K562 treated with DMSO at 1 percent for 24 hours (cell line): ENCODE results near the gene UBQLNL. TPM values are rescaled to one million over a fixed set of nuclear protein-coding genes. Genes with fewer than 3 reads are reported as not detected.

ENCODE experiments used
- total RNA-seq: library from RNA; unstranded; fragments of 300-600 nt; gene quantifications from 2 replicates; pipeline ENCODE4 v1.2.3, GENCODE V29; 2022; ENCODE audit warnings: low read depth; ENCODE audit not compliant: insufficient read depth

Gene UBQLNL
- total RNA-seq, result 0.80 TPM in 1 of 2 replicates, not detected in the other

DNA sequence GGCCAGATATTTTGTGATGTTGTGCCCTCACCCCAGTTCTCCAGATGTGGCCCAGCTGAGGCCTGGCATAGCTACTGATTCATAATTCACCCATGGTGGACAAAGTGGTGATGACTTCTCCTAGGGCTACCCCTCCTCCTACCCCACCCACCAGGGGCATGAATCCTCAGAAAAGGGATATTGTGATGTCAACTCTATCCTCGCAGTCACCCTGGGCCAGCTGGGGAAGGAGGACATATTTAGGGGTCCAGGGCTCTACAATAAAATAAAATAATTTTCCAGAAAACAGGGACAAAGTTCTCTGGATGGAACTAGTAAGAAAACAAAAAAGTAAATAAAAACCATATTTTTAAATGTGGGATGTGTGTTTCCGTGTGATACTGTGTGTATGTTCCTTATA lies at the start of gene UBQLNL:
Gene UBQLNL, minus strand, starts transcription at position 101 of the 400 bp plus-strand sequence. CDS start 258 bp downstream, outside the sequence.

DNA sequence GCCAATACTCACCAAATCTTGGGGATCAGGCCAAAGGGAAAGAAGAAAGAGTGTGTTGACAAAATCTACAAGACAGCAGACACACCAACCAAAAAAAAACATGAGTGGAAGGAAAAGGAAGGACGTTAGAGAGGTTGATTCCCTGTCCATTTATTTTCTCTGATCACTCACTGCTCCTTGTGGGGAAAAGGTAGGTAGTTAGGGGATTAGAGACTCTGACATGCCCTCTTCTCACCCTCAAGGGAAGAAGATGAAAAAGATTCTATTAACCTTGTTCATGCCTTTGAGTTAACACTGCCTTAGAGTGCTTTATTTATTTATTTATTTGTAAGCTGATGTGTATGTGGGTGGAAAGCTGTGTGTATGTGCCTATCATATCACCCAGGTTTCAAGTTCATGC lies 31.9 kb upstream of the UBQLNL start, which contains the start of gene OR52H1:
Gene OR52H1, minus strand, starts transcription at position 101 of the 400 bp plus-strand sequence. CDS start 3,035 bp downstream, outside the sequence.

GRCh38 chr11:5509803-5510202 lies 6.7 kb downstream of the UBQLNL start, which contains the start of gene UBQLN3:
TSS of gene UBQLN3 (minus strand) at chr11:5509957. CDS start at chr11:5509558, 399 bp downstream.

GRCh38 chr11:5488385-5488784 lies 28.1 kb downstream of the UBQLNL start, which contains the start of gene OR52D1:
TSS of gene OR52D1 (plus strand) at chr11:5488685. CDS start at chr11:5488707, 22 bp downstream.

Other genes starting within 250 kb of the UBQLNL start
- 959 and 977 TPM in 2 replicates for gene HBE1, start 246.8 kb downstream of the UBQLNL start, total RNA-seq
- gene OR51B4, start 214.8 kb downstream of the UBQLNL start, total RNA-seq, result 35.4 and 49.8 TPM in 2 replicates
- 3.0 and 3.1 TPM in 2 replicates for gene OR51B2, start 192.4 kb downstream of the UBQLNL start, total RNA-seq
- 36.2 and 41.7 TPM in 2 replicates for gene OR51B5, start 173.2 kb downstream of the UBQLNL start, total RNA-seq
- not detected in 2 replicates for gene OR51B6, start 165.2 kb downstream of the UBQLNL start, total RNA-seq
- gene OR51M1, start 132.9 kb downstream of the UBQLNL start, total RNA-seq, result not detected in 2 replicates
- gene OR51Q1, start 94.6 kb downstream of the UBQLNL start, total RNA-seq, result not detected in 2 replicates
- gene OR51I1, start 75.2 kb downstream of the UBQLNL start, total RNA-seq, result not detected in 2 replicates
- not detected in 2 replicates for gene OR51I2, start 67.4 kb downstream of the UBQLNL start, total RNA-seq
- 0.61 TPM in 1 of 2 replicates, not detected in the other for gene OR52D1, start 28.0 kb downstream of the UBQLNL start, total RNA-seq
- not detected in 2 replicates for gene UBQLN3, start 6.7 kb downstream of the UBQLNL start, total RNA-seq
- not detected in 2 replicates for gene OR52H1, start 31.8 kb upstream of the UBQLNL start, total RNA-seq
- gene OR52B6, start 64.2 kb upstream of the UBQLNL start, total RNA-seq, result not detected in 2 replicates
- gene TRIM6, start 79.9 kb upstream of the UBQLNL start, total RNA-seq, result 19.3 and 20.1 TPM in 2 replicates
- gene TRIM34, start 108.3 kb upstream of the UBQLNL start, total RNA-seq, result 2.4 and 4.2 TPM in 2 replicates
- gene TRIM5, start 168.4 kb upstream of the UBQLNL start, total RNA-seq, result 15.5 and 20.6 TPM in 2 replicates
- 2.5 and 2.7 TPM in 2 replicates for gene TRIM22, start 173.1 kb upstream of the UBQLNL start, total RNA-seq
- not detected in 2 replicates for gene OR56B1, start 219.7 kb upstream of the UBQLNL start, total RNA-seq
- gene OR52N4, start 237.5 kb upstream of the UBQLNL start, total RNA-seq, result not detected in 2 replicates